ENCODE measurements around the gene IFI44L. TPM values are rescaled to one million over a fixed set of nuclear protein-coding genes. Genes with fewer than 3 reads are reported as not detected.
A peak's percentile ranks its signal among the peaks of the same experiment; 100 is the strongest.

Gene IFI44L
- polyA plus RNA-seq, 1 donor (not counting 4 experiments of a cell fraction or from before 2014, with no cell fraction given), result 34.8 TPM

DNA sequence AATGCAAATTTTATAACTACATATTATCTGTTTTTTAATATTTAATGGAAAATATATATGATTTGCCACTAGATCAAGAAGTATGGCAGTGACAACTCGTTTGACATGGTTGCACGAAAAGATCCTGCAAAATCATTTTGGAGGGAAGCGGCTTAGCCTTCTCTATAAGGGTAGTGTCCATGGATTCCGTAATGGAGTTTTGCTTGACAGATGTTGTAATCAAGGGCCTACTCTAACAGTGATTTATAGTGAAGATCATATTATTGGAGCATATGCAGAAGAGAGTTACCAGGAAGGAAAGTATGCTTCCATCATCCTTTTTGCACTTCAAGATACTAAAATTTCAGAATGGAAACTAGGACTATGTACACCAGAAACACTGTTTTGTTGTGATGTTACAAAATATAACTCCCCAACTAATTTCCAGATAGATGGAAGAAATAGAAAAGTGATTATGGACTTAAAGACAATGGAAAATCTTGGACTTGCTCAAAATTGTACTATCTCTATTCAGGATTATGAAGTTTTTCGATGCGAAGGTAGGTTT, 29.9 kb downstream of the IFI44L start:
- no peaks in the 10 kb centered on the region for H3K36me3 ChIP-seq (ENCODE audit: control insufficient read depth in 2 of 2, extremely low read depth in 1 of 2, insufficient read depth in 2 of 2, low read length in 2 of 2)
- H3K9ac ChIP-seq (ENCODE audit: control insufficient read depth, extremely low read depth, insufficient read depth, low read length), result no peak overlapping the region
- no peaks in the 10 kb centered on the region for H3K9me1 ChIP-seq (ENCODE audit: control insufficient read depth, extremely low read depth, insufficient read depth, low read length)
- no peaks in the 10 kb centered on the region for H3K4me1 ChIP-seq (ENCODE audit: control insufficient read depth, extremely low read depth, insufficient read depth, low read length)
- peak overlapping the region; percentile 58 for H3K4me2 ChIP-seq (ENCODE audit: control insufficient read depth, extremely low read depth, insufficient read depth, low read depth, low read length)
- DNase-seq (ENCODE audit: low read depth, low spot score), result no peak
- dilution Hi-C loops (cut with MboI; ENCODE audit: extremely low pct_ligation_motif_present, low sequenced_read_pairs), result no loop called here
- no peaks in the 10 kb centered on the region for H4K20me1 ChIP-seq (ENCODE audit: control insufficient read depth, extremely low read depth, insufficient read depth, low read length)
- no peak for TF ChIP-seq EZH2 (IDR thresholded peaks at IDR 0.05; ENCODE audit: low read length)
- TF ChIP-seq, protein P1, sequence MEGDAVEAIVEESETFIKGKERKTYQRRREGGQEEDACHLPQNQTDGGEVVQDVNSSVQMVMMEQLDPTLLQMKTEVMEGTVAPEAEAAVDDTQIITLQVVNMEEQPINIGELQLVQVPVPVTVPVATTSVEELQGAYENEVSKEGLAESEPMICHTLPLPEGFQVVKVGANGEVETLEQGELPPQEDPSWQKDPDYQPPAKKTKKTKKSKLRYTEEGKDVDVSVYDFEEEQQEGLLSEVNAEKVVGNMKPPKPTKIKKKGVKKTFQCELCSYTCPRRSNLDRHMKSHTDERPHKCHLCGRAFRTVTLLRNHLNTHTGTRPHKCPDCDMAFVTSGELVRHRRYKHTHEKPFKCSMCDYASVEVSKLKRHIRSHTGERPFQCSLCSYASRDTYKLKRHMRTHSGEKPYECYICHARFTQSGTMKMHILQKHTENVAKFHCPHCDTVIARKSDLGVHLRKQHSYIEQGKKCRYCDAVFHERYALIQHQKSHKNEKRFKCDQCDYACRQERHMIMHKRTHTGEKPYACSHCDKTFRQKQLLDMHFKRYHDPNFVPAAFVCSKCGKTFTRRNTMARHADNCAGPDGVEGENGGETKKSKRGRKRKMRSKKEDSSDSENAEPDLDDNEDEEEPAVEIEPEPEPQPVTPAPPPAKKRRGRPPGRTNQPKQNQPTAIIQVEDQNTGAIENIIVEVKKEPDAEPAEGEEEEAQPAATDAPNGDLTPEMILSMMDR (optimal IDR thresholded peaks at IDR 0.05 in 1 of 3, IDR thresholded peaks at IDR 0.05 in 1 of 3, conservative IDR thresholded peaks at IDR 0.05 in 1 of 3; ENCODE audit: extremely low read depth in 1 of 3, insufficient read depth in 2 of 3, low read length in 3 of 3), result no peak
- no peak for FAIRE-seq
- no peak overlapping the region for H3K27ac ChIP-seq (ENCODE audit: control insufficient read depth, insufficient read depth, low read length)
- peaks cover 10% of the 10 kb centered on the region for H3K79me2 ChIP-seq (ENCODE audit: control insufficient read depth, insufficient read depth, low read length)
- no peaks in the 10 kb centered on the region for H3K27me3 ChIP-seq (ENCODE audit: control insufficient read depth, extremely low read depth, insufficient read depth, low read length)
- peak overlapping the region; percentile 14 for H2AFZ ChIP-seq (ENCODE audit: control insufficient read depth, low read length)
- H3K9me3 ChIP-seq (ENCODE audit: control insufficient read depth, low read depth, low read length), result no peaks in the 10 kb centered on the region
- H3K4me3 ChIP-seq (ENCODE audit: control insufficient read depth in 2 of 3, extremely low read depth in 1 of 3, insufficient read depth in 2 of 3, low read depth in 1 of 3, low read length in 3 of 3), result peak overlapping the region in 2 of 3 experiments; percentile 42 to 79

DNA sequence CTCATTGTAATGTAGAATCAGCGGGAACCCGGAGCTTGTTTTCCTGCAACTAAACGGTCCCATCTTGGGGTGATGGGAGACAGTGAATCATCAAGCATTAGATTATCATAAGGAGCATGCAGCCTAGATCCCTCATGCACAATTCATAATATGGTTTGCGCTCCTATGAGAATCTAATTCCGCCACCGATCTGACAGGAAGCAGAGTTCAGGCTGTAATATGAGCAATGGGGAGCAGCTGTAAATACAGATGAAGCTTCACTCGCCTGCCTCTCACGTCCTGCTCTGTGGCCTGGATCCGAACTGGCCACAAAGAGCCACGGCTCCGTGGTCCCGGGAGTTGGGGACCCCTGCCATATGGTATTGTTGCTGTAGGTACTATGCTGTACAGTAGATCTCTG, 31.0 kb downstream of the IFI44L start:
- H3K4me3 ChIP-seq (ENCODE audit: control insufficient read depth in 2 of 3, extremely low read depth in 1 of 3, insufficient read depth in 2 of 3, low read depth in 1 of 3, low read length in 3 of 3), result peak overlapping the region in 2 of 3 experiments; percentile 3 to 79

More for the DNA sequence above, 31.0 kb downstream of the IFI44L start:
- DNase-seq (ENCODE audit: low read depth, low spot score) (no peak), FAIRE-seq (no peak)
- TF ChIP-seq, protein P1 (optimal IDR thresholded peaks at IDR 0.05 in 1 of 3, IDR thresholded peaks at IDR 0.05 in 1 of 3, conservative IDR thresholded peaks at IDR 0.05 in 1 of 3; ENCODE audit: extremely low read depth in 1 of 3, insufficient read depth in 2 of 3, low read length in 3 of 3), result no peak
- TF ChIP-seq EZH2 (IDR thresholded peaks at IDR 0.05; ENCODE audit: low read length), result no peak
- Histone ChIP-seq H3K79me2 (ENCODE audit: control insufficient read depth, insufficient read depth, low read length) (peaks cover 10% of the 10 kb centered on the region), H3K4me2 (ENCODE audit: control insufficient read depth, extremely low read depth, insufficient read depth, low read depth, low read length) (no peak overlapping the region), H3K9me3 (ENCODE audit: control insufficient read depth, low read depth, low read length) (no peaks in the 10 kb centered on the region), H3K9me1 (ENCODE audit: control insufficient read depth, extremely low read depth, insufficient read depth, low read length) (no peaks in the 10 kb centered on the region), H3K9ac (ENCODE audit: control insufficient read depth, extremely low read depth, insufficient read depth, low read length) (no peak overlapping the region), H3K27me3 (ENCODE audit: control insufficient read depth, extremely low read depth, insufficient read depth, low read length) (no peaks in the 10 kb centered on the region), H3K4me1 (ENCODE audit: control insufficient read depth, extremely low read depth, insufficient read depth, low read length) (no peaks in the 10 kb centered on the region), H4K20me1 (ENCODE audit: control insufficient read depth, extremely low read depth, insufficient read depth, low read length) (no peaks in the 10 kb centered on the region), H3K36me3 (ENCODE audit: control insufficient read depth in 2 of 2, extremely low read depth in 1 of 2, insufficient read depth in 2 of 2, low read length in 2 of 2) (peaks cover 0 to 2% of the 10 kb centered on the region in 2 experiments), H3K27ac (ENCODE audit: control insufficient read depth, insufficient read depth, low read length) (no peak overlapping the region), H2AFZ (ENCODE audit: control insufficient read depth, low read length) (no peak overlapping the region)
- dilution Hi-C loops (cut with MboI; ENCODE audit: extremely low pct_ligation_motif_present, low sequenced_read_pairs), result no loop called here
